GM18858 (cell line): Measurements from ENCODE around the gene CHAMP1.
"Not testable (repeated sequence)": the region's sequence is repeated elsewhere in the genome, so short reads cannot be mapped to it uniquely, and the experiment has no call there.

Source experiments
- ATAC-seq: cut with Tn5 transposase; IDR thresholded peaks from one replicate; pipeline ENCODE4 v1.9.1; 2021; ENCODE audit not compliant: unreplicated experiment

CHAMP1 gene

GRCh38 chr13:114334305-114335053, 20.2 kb downstream of the CHAMP1 start:
- ATAC-seq = no peak

DNA sequence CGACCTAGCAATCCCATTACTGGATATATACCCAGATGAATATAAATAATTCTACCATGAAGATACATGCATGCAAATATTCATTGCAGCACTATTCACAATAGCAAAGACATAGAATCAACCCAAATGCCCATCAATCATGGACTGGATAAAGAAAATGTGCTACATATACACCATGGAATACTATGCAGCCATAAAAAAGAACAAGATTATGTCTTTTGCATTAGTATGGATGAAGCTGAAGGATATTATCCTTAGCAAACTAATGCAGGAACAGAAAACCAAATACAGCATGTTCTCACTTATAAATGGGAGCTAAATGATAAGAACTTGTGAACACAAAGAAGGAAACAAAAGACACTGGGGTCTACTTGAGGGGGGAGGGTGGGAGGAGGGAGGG, 22.2 kb downstream of the CHAMP1 start:
- ATAC-seq = not testable (repeated sequence)

DNA sequence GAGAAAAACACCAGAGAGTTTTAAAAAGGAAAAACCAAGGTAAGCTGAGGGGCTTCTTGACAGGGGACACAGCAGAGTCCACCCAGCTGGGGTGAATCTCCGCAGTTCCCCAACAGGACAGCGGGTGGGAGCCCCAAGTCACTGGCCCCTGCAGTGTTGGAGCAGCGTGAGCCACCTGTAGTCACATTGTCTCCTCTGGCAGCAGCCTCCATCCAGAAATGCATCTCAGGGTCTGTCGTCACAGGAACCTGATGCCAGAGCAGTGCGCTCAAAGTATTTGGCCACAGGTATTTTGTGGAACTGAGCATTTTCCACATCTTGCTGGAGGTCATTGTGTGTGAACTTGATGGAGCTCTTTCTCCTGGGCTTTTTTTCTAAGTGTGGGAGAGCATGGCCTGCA, 24.7 kb downstream of the CHAMP1 start:
- no peak for ATAC-seq

DNA sequence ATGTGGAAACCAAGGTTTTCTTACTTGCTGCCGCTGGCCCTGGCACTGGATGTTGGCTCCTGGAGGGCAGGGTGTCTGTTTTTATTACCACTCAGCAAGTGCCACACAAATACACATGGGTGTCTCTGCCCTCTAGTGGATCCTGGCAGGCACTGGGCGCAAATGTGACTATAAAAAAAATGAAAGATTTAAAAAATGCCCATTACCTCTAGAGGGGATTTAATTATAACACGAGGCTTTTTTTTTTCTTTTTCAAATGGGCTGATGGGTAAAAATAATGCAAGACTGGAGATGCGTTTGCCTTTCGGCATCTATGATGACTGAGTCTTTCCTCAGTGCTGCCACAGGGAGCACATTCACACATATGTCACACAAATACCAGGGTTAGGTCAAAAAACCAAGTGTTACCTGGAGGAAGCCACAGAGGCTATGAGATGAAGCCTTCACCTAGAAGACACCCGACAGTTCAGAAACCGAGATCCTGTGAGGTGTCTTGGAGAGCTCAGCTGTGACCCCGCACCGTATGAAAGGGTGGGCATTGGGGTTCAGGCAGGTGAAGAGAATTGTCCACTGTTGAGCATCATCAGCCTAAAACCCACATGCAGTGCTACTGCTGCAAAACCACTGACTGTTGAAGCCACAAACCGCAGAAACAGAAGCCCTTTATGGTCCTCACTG, 25.7 kb downstream of the CHAMP1 start:
- ATAC-seq = no peak

GRCh38 chr13:114341003-114341777, 26.9 kb downstream of the CHAMP1 start:
- no peak for ATAC-seq

- ATAC-seq = not testable (repeated sequence)
These were observed 33.0 kb downstream of the CHAMP1 start for GRCh38 chr13:114347256-114347655.

- ATAC-seq = not testable (repeated sequence)
These were observed 38.5 kb downstream of the CHAMP1 start for GRCh38 chr13:114352763-114353162.

GRCh38 chr13:114353382-114353781, 39.1 kb downstream of the CHAMP1 start:
- ATAC-seq = not testable (repeated sequence)
